Urothelium cell line (cell line): ENCODE data around the gene RMND5A.

Source experiments
- DNase-seq: peaks from one replicate; pipeline ENCODE4 v3.0.0; 2011; ENCODE audit warnings: low spot score, mixed read lengths
- FAIRE-seq: peaks from 2 replicates; lab custom pipeline; 2011; peaks lifted over from hg19 to GRCh38; lab: Jason Lieb, UNC

Gene RMND5A

GRCh38 chr2:86825036-86825692 lies 105.1 kb downstream of the RMND5A start:
- DNase-seq (no peak), FAIRE-seq (no peak)

GRCh38 chr2:86825693-86826381 lies 105.7 kb downstream of the RMND5A start:
- no peak for DNase-seq
- no peak for FAIRE-seq

- no peak for DNase-seq
- no peak for FAIRE-seq
Observed at GRCh38 chr2:86826951-86827350, 106.9 kb downstream of the RMND5A start.
